Measurements from ENCODE around the gene LRRC7.
A peak's percentile ranks its signal among the peaks of the same experiment; 100 is the strongest.

LRRC7 gene

DNA sequence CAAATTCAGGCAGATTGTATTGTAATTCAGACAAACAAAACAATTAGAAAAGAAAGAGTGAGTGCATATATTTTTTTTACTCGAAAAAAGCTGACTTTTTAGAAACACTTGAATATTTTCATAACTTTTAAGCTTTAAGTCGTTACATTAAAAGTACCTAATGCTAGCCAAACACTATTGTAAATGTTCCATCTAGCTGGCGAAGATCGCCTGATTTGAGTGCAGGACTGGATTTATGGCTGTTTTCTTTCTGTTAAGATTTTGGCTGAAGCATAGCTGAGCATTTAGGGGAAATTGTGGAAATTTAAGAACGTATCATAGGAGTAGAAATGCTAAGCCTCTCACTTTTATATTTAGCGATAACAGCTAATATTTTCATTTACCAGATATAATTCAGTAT, 24.6 kb downstream of the LRRC7 start:
- no peak for DNase-seq

DNA sequence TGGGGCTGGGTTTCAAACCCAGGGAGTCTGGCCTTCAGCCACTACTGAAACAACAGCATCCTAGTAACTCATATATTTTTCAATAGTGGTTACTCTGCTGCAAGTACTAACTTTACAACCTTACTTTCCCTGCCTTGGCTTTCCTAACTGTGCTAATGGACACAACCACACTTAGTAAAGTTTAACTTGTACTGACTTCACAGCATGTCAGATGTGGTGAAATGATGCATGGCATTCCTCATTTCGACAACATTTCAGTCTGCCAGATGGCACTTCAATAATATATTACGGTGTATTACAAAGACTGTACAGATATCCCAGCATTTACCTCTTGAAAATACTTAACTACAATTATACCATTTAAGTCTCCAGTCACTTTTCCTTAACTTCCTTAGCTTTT, 27.8 kb downstream of the LRRC7 start:
- DNase-seq, result no peak

DNA sequence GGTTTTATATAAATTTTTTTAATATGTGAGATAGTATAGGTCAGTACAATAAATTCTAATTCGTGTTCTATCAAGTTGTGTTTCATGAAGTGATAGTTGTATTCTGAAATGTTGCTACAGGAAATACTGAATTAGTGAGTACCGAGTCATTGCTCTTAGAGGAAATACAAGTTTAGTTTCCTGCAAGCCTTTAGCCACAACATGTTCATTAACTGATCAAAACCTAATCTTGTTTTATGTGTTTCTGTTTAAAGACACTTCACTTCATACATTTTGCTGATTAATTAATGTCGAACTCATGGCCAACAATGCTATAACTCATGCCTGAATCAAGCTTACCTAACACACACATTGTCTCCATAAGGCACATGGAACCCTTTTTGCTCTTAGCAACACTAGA, 43.6 kb downstream of the LRRC7 start:
- DNase-seq, result no peak

DNA sequence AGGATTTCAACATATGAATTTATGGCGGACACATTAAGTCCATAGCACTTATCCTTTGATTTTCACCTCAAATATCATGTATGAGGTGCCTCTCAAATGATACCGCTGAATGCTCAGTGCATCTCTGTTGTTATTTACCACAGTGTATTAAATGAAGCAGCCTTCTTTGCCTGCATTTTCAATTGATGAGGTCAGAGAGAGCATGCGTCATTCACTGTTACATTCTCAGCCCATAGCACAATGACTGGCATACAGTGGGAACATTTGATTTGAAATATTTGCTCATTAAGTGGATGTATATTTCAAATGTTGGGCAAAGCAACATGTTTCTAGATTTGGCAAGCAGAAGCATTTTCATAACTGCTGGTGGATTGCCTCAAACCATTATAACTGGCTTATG, 45.7 kb downstream of the LRRC7 start:
- no peak for DNase-seq

DNA sequence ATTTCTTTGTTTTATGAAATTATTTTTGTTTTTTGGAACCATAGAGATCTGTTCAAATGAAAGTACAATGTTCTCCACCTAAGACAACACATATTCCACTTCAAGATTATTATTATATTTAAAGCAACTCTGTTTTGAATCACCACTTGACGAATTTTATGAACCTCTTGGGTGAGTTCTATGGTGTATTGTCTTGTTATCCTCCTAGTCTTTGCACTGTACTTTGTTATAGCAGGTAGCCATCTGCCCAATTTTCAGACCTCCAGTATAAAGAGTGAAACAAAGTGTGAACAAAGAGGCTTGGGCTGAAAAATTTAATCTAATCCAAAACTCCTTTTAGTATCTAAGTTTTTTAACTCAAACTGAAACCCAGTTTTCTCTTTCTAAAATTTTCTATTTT, 71.0 kb downstream of the LRRC7 start:
- no peak for DNase-seq

DNA sequence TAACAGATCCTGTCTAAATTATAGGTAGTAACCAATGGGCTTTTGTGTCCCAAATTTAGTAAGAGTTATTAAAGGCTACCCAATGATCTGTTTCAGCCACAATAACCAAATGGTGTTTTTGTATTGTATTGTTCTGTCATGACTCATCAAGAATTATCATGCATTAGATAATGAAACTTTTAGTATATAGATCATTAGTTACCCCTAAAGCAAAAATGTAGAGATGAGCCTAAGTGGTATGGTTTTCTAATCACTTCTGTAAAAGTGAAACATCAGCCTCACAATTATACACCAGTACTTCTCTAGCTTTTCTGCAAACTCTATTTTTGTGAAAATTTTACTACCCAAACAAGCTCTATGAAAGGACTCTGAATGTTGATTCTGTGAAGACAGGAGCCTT, 71.4 kb downstream of the LRRC7 start:
- no peak for DNase-seq

DNA sequence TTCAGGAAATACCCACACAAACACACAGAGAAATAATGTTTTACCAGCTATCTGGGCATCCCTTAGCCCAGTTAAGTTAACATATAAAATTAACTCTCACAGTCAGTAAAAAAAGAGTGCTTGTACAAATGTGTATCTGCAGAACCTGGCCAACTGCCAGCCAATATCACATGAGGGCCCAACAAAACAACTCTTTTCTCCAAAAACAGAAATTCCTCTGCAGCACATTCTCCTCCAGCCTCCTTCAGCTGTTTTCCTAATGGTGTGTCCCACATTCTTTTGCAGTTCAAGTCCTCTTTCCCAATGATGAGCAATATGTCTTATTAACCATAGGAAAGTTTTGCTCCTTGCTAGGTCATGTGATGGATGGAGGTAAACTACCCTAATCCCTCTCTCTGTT, 75.5 kb downstream of the LRRC7 start:
- DNase-seq, result no peak

DNA sequence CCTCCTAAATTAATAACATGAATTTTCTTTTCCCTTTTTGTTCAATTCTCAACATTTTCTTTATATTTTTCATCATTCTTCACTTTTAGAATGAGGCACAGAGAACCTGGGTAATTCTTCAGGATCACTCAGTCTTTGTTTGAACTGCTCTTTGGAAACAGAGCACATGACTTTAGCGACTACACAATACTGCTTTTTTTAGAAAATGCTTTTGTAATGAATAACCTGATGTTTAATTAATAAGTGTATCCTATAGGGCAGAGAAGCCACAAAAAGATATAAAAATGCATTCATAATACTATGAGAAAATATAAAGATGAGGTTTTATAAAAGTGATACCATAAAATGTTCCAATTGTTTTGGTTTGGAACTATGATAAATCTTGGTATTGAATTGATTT, 77.8 kb downstream of the LRRC7 start:
- DNase-seq, result peak in 1 of 2 experiments; percentile 2

DNA sequence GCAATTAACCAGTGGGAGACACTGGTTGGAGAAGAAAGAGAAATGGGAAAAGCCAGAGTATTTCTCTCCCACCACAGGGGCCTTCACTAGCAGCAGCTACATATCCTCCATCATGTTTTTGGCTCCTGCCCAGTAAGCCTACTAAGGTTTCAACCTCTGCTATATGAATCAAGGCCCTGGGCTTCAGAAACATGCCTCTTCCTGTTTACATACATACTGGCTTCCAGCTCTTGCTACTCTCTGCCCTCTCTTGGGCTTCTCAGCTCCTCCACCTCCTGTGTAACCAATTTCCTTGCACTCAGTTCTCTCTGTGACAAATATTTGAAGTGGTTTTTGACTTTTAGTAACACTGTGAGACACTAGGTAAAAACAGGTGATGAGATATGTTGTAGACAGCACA, 80.8 kb downstream of the LRRC7 start:
- peak; percentile 20 to 65 for DNase-seq

DNA sequence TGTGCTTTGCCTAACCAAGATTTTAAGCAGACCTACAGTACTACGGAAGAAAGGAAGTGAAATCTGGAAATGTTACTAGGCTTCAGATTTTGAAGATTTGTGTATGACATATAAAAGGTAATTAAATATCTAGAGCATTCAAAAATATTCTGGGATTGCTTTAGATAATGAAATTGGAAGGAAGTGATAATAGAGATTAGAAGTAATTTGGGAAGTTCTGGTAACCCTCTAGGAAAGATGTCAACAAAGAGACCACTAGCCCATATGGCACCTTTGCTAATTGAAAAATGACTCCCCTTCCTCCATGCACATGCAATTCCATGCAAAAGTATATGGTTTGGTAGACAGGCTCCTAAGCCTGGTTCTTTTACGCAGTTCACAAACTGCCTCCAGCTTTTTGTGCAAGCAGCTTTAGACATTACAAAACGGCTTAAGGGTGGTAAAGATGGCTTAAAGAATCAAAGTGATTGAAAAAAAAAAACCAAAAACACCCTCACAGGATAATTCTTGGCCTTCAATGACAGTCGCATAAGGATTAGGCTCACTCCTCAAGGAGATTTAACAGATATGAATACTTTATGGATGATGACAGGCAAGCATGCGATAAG, 81.8 kb downstream of the LRRC7 start:
- DNase-seq, result no peak

DNA sequence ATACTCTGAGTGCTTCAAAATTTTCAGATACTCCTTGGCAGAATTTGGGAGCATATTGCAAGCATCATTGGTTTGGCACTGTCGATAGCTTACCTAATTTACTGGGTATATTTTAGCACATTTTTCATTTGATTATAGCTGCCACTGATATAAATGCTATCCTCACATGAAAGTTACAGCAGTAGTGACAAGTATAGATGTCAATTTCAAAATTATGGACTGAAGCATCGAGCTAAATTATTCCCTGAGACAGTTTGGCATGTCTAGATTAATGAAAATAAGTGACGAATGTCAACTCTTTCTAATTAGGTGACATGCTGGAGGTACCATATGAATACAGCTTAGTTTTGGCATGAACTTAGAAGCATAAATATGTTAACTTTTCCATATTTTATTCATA, 83.1 kb downstream of the LRRC7 start:
- DNase-seq, result no peak

DNA sequence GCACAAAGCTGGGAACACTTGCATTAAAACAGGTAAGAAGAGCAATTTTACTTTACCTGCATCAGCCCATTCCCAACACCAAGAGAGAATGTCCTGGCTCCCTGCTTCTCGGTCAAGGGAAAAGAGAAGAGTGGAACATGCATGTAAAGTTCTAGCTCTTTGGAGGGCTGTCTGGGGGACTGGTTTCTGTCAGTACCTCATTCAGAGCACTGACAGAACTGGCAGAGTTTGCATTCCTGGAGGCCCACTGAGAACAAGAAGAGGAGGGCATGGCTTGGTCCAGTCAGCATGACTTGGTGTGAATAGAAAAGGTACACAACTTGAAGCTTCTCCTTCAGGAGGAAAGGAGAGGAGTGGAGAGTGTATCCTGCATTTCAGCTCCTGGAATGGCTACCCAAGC, 83.9 kb downstream of the LRRC7 start:
- DNase-seq, result no peak

DNA sequence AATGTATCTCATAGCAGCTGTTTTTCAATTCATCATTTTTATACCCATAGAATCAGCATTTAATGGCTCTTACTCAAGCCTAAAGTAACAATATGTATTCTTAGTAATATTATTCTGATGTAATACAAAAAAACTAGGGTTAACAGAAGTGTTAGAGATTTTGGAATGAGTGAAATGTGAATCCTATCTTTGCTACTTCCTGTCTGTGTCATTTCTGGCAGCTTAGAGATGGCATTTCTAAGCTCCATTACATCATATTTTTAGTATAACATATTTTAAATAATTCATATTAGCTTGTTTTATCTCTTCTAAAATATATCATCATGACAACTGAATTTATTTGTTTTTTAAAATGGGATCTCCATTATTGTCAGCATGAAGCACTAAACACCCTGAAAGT, 90.2 kb downstream of the LRRC7 start:
- no peak for DNase-seq

DNA sequence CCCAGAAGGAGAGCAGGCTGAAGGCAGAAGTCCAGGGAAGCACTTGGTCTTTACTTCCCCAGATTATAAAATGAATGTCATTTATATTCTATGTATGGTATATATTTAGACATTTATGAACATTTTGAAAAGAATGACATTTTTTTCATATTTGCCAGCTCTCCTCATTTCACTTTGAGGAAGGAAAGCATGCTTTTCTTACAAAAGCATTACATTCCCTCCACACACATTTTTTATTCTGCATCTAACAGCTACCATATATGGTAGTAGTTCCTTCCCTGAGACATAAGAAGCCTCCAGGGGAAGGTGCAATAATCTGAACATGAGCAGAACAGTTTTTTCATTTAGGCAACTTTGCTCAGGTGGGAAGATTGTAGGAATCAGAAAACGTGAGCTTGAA, 94.0 kb downstream of the LRRC7 start:
- no peak for DNase-seq

DNA sequence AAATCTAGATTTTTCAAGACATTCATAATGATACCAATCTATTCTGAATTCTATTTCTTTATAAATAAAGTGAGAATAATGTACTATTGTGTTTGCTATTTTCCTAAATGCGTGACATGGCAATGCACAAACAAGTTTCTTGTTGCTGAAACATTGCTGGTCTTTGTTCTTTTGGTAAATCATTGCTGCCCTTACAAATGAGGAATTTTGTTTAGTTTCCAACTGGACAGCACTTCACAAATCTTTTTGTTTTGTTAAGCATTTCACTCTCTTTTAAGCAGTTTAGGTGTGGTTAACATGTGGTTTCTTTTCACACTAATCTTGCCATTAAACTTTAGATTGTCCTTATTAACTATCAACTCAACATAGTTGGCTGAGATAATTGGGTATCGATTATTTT, 94.6 kb downstream of the LRRC7 start:
- DNase-seq, result no peak

DNA sequence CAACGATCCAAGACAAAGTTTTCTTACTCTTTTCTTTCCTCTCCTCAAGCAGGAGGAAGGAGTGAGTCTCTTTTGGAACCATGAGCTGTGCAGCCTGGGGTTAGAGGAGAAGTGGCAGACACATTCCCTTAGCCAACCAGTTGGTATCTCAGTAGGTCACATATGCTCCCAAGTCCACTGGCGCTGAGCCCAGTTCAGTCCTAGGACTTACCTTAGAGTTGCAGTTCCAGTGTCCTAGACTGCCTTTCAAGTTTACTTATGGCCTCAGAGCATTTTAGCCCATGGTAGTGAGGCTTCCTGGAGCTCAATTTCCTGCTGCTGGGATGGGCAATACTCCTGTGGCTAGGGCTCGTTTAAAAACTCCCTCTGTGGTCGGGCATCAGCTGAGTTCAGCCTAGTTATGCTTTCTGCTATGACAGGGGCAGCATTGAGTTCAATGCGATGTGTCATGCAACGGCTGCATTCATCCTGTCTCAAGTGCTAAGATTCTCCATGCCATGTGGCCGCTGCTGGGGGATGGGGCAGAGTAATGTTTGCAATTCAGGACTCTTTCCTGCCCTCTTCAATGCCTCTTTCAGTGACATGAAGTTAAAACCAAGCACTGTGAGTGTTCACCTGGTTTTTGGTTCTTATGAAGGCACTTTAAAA, 103.8 kb downstream of the LRRC7 start:
- no peak for DNase-seq

DNA sequence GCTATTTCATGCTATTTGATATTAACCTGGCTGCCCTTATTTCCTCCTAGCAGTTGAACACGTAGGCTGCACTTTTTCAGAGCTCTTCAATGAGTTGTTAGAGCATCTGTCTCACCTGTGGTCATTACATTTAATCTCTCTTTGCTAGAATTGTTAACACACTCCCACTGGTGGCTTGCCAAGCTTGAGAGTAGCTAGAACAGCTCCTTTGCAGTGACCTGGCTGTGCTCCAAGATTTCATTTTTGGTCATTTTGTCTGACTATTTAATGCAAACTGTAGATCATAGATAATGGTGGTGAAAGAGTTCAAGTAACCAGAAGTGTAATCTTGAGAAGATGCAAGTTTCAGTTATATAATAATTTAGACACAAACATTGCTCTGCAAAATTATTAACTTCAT, 105.6 kb downstream of the LRRC7 start:
- DNase-seq, result peak; percentile 40 to 86

DNA sequence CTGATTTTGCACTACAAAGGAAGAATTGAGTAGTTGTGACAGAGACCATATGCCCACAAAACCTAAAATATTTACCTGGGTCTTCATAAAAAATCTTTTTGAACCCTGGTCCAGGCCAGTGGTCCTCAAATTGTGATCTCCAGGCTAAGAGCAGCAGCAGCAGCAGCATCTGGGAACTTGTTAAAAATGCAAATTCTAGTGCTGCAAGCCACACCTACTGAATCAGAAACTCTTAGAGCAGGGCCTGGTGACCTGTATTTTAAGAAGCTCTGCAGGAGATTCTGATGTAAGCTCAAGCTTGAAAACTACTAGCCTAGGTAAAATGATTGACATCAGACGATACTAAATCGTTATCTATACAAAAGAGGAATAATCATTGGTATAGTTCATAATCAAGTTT, 112.2 kb downstream of the LRRC7 start:
- DNase-seq, result no peak

DNA sequence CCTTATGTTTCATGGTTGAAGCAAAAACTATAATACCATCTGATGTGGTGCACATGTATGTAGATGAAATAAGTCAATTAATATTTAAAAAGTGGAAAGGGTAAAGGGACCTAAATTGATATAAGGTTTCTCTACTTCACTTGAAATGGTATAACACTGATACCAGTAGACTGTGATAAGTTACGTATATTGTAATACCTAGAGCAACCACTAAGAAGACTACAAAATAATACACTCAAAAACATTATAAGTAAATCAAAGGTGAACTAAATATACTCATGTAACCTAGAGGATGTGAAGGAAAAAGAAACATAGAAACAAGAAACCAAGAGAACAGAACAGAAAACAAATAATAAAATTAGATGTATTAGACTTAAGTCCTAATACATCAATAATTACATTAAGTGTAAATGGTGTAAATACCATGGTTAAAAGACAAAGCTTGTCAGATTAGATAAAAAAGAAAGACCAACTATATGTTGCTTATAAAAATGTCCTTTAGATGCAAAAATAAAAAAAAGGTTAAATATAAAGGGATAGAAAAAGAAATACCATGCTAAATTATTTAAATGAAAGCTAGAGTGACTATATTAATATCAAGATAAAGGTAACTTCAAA, 118.8 kb downstream of the LRRC7 start:
- no peak for DNase-seq

DNA sequence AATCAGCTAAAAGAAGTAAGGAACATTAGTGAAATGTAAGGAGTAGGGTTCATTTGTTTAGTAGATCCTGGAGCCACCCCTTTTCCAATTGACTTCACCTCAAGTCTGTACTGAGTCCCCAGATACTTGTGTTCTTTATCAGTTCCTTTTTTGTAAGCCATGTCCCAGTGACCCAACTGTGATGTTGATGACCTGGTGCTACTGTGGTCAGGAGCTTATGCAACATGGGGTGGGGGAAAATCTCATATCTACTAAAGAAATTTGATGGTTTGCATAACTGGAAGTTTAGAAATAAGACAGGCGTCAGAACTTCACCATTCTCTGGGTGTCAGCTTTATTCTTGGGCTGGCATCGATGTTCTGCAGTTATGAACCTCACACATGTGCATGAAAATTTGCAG, 120.5 kb downstream of the LRRC7 start:
- no peak for DNase-seq

DNA sequence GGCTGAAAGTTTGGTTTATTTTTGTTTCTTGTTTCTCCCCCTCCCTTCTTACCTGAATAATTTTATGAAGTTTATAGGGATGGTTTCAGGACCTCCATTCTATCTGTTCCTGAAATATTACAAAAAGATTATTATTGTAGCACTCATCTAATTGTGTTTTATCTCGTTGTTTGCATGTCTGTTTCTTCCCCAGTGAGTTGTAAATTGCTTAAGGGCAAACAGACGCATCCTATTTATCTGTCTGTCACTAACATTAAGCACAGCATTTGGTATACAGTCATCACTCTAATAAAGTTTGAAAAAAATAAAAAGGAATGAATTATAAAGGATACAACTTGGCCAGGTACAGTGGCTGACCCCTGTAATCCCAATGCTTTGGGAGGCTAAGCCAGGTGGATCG, 123.5 kb downstream of the LRRC7 start:
- DNase-seq, result no peak

DNA sequence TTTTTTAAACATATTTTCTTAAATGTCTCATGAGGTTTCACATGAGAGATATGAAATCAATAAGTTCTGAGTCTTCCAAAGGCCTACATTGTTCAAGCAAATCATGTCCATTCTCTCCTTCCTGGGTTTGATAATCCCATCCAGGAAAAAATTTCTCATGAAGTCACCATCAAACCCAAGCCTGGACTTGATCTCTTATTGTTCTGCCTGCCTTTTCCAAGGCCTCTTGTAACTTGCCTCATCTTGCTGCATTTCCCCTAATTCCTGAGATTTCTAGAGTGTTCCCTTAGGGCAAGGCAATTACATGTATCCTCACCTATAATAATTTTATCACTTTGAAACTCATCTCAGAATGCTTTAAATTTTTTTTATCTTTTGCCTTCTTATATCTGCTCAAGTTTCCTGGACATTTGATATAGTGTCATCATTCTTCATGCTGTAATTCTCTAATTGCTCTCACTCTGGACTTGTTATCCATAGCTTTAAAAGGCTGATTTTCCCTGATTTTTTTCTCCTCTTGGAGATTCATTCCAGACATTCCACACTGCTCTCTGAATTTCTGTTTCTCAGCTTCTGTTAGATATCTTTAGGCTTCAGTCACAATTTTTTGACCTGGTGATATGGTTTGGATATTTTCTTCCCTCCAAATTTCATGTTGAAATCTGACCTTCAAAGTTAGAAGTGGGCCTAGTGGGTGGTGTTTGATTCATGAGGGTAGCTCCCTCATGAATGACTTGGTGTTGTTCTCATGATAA, 126.4 kb downstream of the LRRC7 start:
- DNase-seq, result no peak

DNA sequence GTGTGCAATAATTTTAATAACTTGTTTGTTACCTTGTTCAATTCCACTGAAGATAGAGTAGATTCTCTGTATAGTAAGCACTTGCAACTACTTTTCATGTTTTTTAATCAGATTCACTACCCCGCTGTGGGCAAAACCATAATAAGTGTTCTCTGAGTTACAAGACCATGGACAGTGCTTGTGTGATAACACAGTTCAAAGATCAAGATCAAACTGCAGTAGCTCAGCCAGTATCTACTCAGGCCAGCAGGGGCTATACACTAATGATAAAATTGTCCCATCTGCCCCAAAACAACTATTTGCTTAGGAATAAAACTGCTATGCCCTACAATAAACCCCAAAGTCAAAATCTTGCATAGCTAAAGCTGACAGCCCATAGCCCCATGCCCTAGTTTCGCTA, 129.6 kb downstream of the LRRC7 start:
- no peak for DNase-seq

DNA sequence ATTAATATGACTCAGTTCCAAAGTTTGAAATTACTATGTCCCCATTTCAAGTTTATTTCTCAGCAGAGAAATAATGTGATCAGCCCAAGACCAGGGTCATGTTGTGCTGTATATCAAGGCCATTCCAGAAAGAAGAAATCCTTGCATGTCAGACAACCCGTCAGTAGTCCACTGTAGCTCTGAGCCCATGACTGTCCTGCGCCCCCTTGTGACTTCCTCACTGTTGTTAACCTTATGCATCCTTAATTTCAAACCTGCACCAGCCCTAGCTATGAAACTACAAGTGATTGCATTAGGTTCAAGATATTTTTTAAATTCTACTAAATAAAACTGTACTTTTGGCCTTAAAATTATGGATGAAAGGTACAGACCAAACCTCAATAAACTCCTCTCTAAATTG, 133.0 kb downstream of the LRRC7 start:
- DNase-seq, result peak; percentile 1 to 21

Measured in NCI-H2081 (cell line).